Activated CD4-positive, alpha-beta memory T cell treated with anti-CD3 and anti-CD28 coated beads for 36 hours (primary cell): ENCODE results near the gene PLA1A. TPM values are rescaled to one million over a fixed set of nuclear protein-coding genes. Genes with fewer than 3 reads are reported as not detected.
"Not testable (repeated sequence)": the region's sequence is repeated elsewhere in the genome, so short reads cannot be mapped to it uniquely, and the experiment has no call there.

ENCODE experiments used
- CTCF ChIA-PET: fragments of 350-600 bp; sonication (Branson Sonifier 250); formaldehyde crosslinking; loops from one replicate; lab custom pipeline; 2021; ENCODE audit warnings: antibody characterized with exemption, inconsistent platforms; lab: Charles Lee
- POLR2A ChIA-PET: fragments of 350-600 bp; sonication (Branson Sonifier 250); formaldehyde crosslinking; loops from one replicate; lab custom pipeline; 2021; ENCODE audit warnings: antibody characterized with exemption; lab: Charles Lee
- DNase-seq: peaks from one replicate; pipeline ENCODE4 v3.0.0-alpha.2; 2020
- H3K27ac Mint-ChIP-seq: one replicate; pipeline ENCODE4 v1.8.0; 2021; ENCODE audit warnings: mixed read lengths
- H3K27me3 Mint-ChIP-seq: one replicate; pipeline ENCODE4 v1.8.0; 2021; ENCODE audit warnings: mixed read lengths
- H3K36me3 Mint-ChIP-seq: one replicate; pipeline ENCODE4 v1.8.0; 2021; ENCODE audit warnings: mixed read lengths
- H3K4me1 Mint-ChIP-seq: one replicate; pipeline ENCODE4 v1.8.0; 2021; ENCODE audit warnings: low read depth, mixed read lengths
- H3K4me3 Mint-ChIP-seq: one replicate; pipeline ENCODE4 v1.8.0; 2021; ENCODE audit warnings: mild to moderate bottlenecking, mixed read lengths
- H3K9me3 Mint-ChIP-seq: one replicate; pipeline ENCODE4 v1.8.0; 2021; ENCODE audit warnings: mixed read lengths
- intact Hi-C: fragments of 100-400 bp; cut with micrococcal nuclease; formaldehyde crosslinking; loops from one replicate; pipeline ENCODE4 v1.15.1; 2023
- total RNA-seq, 2 experiments: library from RNA; stranded (reverse); gene quantifications; one replicate each; pipeline ENCODE4 v1.2.3, GENCODE V29; 2021

Gene PLA1A
- total RNA-seq, result under 1 TPM; 0.31 to 0.34 TPM

- Mint-ChIP-seq H3K4me3 (no peak within 1 kb of the TSS), H3K4me1 (peaks cover 24% of the 10 kb centered on the region), H3K36me3 (no peaks in the 10 kb centered on the region), H3K9me3 (no peaks in the 10 kb centered on the region), H3K27ac (no peak within 1 kb of the TSS), H3K27me3 (no peaks in the 10 kb centered on the region)
- intact Hi-C loops, result loop anchor here (1.0 kb wide), 2 partner anchors 42 to 46 kb away; no protein-coding TSS in a partner anchor
- DNase-seq, result no peak
- CTCF ChIA-PET, result no interaction called here
- POLR2A ChIA-PET, result no interaction called here
Observed at GRCh38 chr3:119597548-119598288, at the start of gene PLA1A. PLA1A (plus strand) TSS chr3:119597885; CDS start chr3:119597914, 29 bp downstream.

- no peak for DNase-seq
- Mint-ChIP-seq H3K27ac (no peak overlapping the region), H3K36me3 (no peaks in the 10 kb centered on the region), H3K4me3 (no peak overlapping the region), H3K27me3 (no peaks in the 10 kb centered on the region), H3K9me3 (no peaks in the 10 kb centered on the region), H3K4me1 (no peaks in the 10 kb centered on the region)
- ChIA-PET POLR2A (no interaction called here), CTCF (no interaction called here)
- intact Hi-C loops, result no loop called here
Observed at GRCh38 chr3:119548341-119548740, 49.3 kb upstream of the PLA1A start.

- intact Hi-C loops, result no loop called here
- Mint-ChIP-seq H3K36me3 (no peaks in the 10 kb centered on the region), H3K27me3 (no peaks in the 10 kb centered on the region), H3K4me1 (no peaks in the 10 kb centered on the region), H3K27ac (no peak overlapping the region), H3K9me3 (no peaks in the 10 kb centered on the region), H3K4me3 (no peak overlapping the region)
- ChIA-PET CTCF (interaction anchor here (1.0 kb wide), 1 partner anchor 9 kb away, joined by 4 read pairs; the partner anchor contains the start of gene CD80), POLR2A (no interaction called here)
- no peak for DNase-seq
Observed at GRCh38 chr3:119550192-119550910, 47.3 kb upstream of the PLA1A start.

- H3K36me3 Mint-ChIP-seq, result no peaks in the 10 kb centered on the region
- intact Hi-C loops, result no loop called here
- H3K27me3 Mint-ChIP-seq, result no peaks in the 10 kb centered on the region
- CTCF ChIA-PET, result no interaction called here
- no peaks in the 10 kb centered on the region for H3K4me1 Mint-ChIP-seq
- DNase-seq, result no peak
- H3K9me3 Mint-ChIP-seq, result no peaks in the 10 kb centered on the region
- H3K27ac Mint-ChIP-seq, result no peak overlapping the region
- H3K4me3 Mint-ChIP-seq, result no peak overlapping the region
- POLR2A ChIA-PET, result no interaction called here
Observed at GRCh38 chr3:119551598-119551997, 46.1 kb upstream of the PLA1A start.

- CTCF ChIA-PET, DNase-seq, H3K4me3 Mint-ChIP-seq, H3K27me3 Mint-ChIP-seq, H3K4me1 Mint-ChIP-seq, H3K36me3 Mint-ChIP-seq, intact Hi-C loops, H3K9me3 Mint-ChIP-seq, H3K27ac Mint-ChIP-seq, POLR2A ChIA-PET: not testable (repeated sequence)
Observed at GRCh38 chr3:119552928-119553327, 44.8 kb upstream of the PLA1A start.

GRCh38 chr3:119553823-119554415 is 43.8 kb upstream of the PLA1A start:
- H3K27ac Mint-ChIP-seq, result no peak overlapping the region
- H3K9me3 Mint-ChIP-seq, result no peaks in the 10 kb centered on the region
- no peak for DNase-seq
- intact Hi-C loops, result no loop called here
- H3K4me1 Mint-ChIP-seq, result peaks cover 10% of the 10 kb centered on the region
- H3K4me3 Mint-ChIP-seq, result no peak overlapping the region
- H3K36me3 Mint-ChIP-seq, result no peaks in the 10 kb centered on the region
- CTCF ChIA-PET, result no interaction called here
- H3K27me3 Mint-ChIP-seq, result no peaks in the 10 kb centered on the region
- POLR2A ChIA-PET, result no interaction called here

GRCh38 chr3:119555309-119555735 is 42.4 kb upstream of the PLA1A start:
- ChIA-PET POLR2A (no interaction called here), CTCF (interaction anchor here (1.1 kb wide), 1 partner anchor 45 kb away, joined by 3 read pairs; no protein-coding TSS in a partner anchor)
- no peaks in the 10 kb centered on the region for H3K27me3 Mint-ChIP-seq
- no peak for DNase-seq
- H3K36me3 Mint-ChIP-seq, result no peaks in the 10 kb centered on the region
- H3K4me3 Mint-ChIP-seq, result no peak overlapping the region
- H3K4me1 Mint-ChIP-seq, result peaks cover 17% of the 10 kb centered on the region
- no peaks in the 10 kb centered on the region for H3K9me3 Mint-ChIP-seq
- H3K27ac Mint-ChIP-seq, result no peak overlapping the region
- intact Hi-C loops, result no loop called here

GRCh38 chr3:119555929-119556328 is 41.8 kb upstream of the PLA1A start:
- no peak overlapping the region for H3K4me3 Mint-ChIP-seq
- intact Hi-C loops, result no loop called here
- H3K27me3 Mint-ChIP-seq, result no peaks in the 10 kb centered on the region
- H3K4me1 Mint-ChIP-seq, result peaks cover 17% of the 10 kb centered on the region
- H3K9me3 Mint-ChIP-seq, result no peaks in the 10 kb centered on the region
- DNase-seq, result no peak
- ChIA-PET CTCF (interaction anchor here (1.1 kb wide), 1 partner anchor 45 kb away, joined by 3 read pairs; no protein-coding TSS in a partner anchor), POLR2A (no interaction called here)
- H3K27ac Mint-ChIP-seq, result no peak overlapping the region
- H3K36me3 Mint-ChIP-seq, result no peaks in the 10 kb centered on the region

GRCh38 chr3:119557192-119557876 is 40.4 kb upstream of the PLA1A start:
- Mint-ChIP-seq H3K9me3 (no peaks in the 10 kb centered on the region), H3K27me3 (no peaks in the 10 kb centered on the region), H3K36me3 (no peaks in the 10 kb centered on the region), H3K4me1 (peaks cover 18% of the 10 kb centered on the region), H3K4me3 (no peak overlapping the region), H3K27ac (no peak overlapping the region)
- ChIA-PET POLR2A (no interaction called here), CTCF (interaction anchor here (0.6 kb wide), 1 partner anchor 127 kb away, joined by 4 read pairs; no protein-coding TSS in a partner anchor)
- DNase-seq, result no peak
- intact Hi-C loops, result no loop called here

- H3K36me3 Mint-ChIP-seq, result no peaks in the 10 kb centered on the region
- peak; percentile 20 for DNase-seq
- intact Hi-C loops, result no loop called here
- no peaks in the 10 kb centered on the region for H3K9me3 Mint-ChIP-seq
- H3K4me3 Mint-ChIP-seq, result peak overlapping the region; percentile 20
- CTCF ChIA-PET, result interaction anchor here (0.5 to 1.4 kb wide), 2 partner anchors 94 to 442 kb away, joined by 3 read pairs; no protein-coding TSS in a partner anchor
- H3K4me1 Mint-ChIP-seq, result peaks cover 24% of the 10 kb centered on the region
- POLR2A ChIA-PET, result no interaction called here
- peak overlapping the region; percentile 34 for H3K27ac Mint-ChIP-seq
- no peaks in the 10 kb centered on the region for H3K27me3 Mint-ChIP-seq
Observed at GRCh38 chr3:119557877-119558269, 39.8 kb upstream of the PLA1A start.

- Mint-ChIP-seq H3K27ac (peak overlapping the region; percentile 56), H3K36me3 (no peaks in the 10 kb centered on the region)
- POLR2A ChIA-PET, result no interaction called here
Observed at GRCh38 chr3:119558626-119559317, 38.9 kb upstream of the PLA1A start.

More at GRCh38 chr3:119558626-119559317, 38.9 kb upstream of the PLA1A start:
- peak overlapping the region; percentile 20 for H3K4me3 Mint-ChIP-seq
- H3K4me1 Mint-ChIP-seq, result peaks cover 24% of the 10 kb centered on the region
- no peak for DNase-seq
- intact Hi-C loops, result loop anchor here (1.0 kb wide), 2 partner anchors 60 to 95 kb away; partner anchors contain the start of genes TIMMDC1 and TMEM39A
- H3K27me3 Mint-ChIP-seq, result no peaks in the 10 kb centered on the region
- CTCF ChIA-PET, result interaction anchor here (0.5 to 1.9 kb wide), 8 partner anchors 8 to 443 kb away, joined by 3 to 7 read pairs (median 4); no protein-coding TSS in a partner anchor
- H3K9me3 Mint-ChIP-seq, result no peaks in the 10 kb centered on the region
